Measurements from ENCODE around the gene SLC37A2.

SLC37A2 gene

DNA sequence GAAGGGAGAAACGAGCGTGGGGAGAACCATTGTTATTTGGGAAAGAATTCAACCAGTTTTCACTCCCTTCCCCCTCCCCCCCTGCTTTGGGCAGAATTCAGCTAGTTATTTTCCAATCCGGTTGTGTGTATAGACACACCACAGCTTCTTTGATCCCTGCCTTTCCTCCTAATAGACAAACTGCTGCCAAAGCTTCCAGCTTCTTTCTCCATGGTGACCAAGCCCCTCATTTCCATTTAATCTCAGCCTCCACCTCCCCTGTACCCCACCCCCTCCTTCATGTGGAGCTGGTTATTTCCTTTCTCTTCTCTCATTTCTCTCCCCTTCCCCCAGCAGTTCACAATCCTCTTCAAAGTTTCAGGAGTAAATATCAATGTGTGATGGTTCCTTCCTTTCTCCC, 76.7 kb downstream of the SLC37A2 start:
- no peak overlapping the region for H3K9ac ChIP-seq (ENCODE audit: low read length)
- no peak for TF ChIP-seq EZH2 (IDR thresholded peaks at IDR 0.05; ENCODE audit: borderline replicate concordance, low read length)
- TF ChIP-seq, protein P1, sequence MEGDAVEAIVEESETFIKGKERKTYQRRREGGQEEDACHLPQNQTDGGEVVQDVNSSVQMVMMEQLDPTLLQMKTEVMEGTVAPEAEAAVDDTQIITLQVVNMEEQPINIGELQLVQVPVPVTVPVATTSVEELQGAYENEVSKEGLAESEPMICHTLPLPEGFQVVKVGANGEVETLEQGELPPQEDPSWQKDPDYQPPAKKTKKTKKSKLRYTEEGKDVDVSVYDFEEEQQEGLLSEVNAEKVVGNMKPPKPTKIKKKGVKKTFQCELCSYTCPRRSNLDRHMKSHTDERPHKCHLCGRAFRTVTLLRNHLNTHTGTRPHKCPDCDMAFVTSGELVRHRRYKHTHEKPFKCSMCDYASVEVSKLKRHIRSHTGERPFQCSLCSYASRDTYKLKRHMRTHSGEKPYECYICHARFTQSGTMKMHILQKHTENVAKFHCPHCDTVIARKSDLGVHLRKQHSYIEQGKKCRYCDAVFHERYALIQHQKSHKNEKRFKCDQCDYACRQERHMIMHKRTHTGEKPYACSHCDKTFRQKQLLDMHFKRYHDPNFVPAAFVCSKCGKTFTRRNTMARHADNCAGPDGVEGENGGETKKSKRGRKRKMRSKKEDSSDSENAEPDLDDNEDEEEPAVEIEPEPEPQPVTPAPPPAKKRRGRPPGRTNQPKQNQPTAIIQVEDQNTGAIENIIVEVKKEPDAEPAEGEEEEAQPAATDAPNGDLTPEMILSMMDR (IDR thresholded peaks at IDR 0.05; ENCODE audit: low read length), result no peak
- H3K27me3 ChIP-seq (ENCODE audit: insufficient read depth, low read length), result no peaks in the 10 kb centered on the region
- H3K36me3 ChIP-seq (ENCODE audit: insufficient read depth, low read length), result no peaks in the 10 kb centered on the region
- no peak overlapping the region for H3K4me2 ChIP-seq (ENCODE audit: low read length)
- no peaks in the 10 kb centered on the region for H4K20me1 ChIP-seq (ENCODE audit: insufficient read depth, low read length)
- H2AFZ ChIP-seq (ENCODE audit: low read length), result no peak overlapping the region
- no peak overlapping the region for H3K27ac ChIP-seq (ENCODE audit: low read depth, low read length, poor library complexity, severe bottlenecking)
- H3K9me2 ChIP-seq (ENCODE audit: low read depth, low read length), result no peaks in the 10 kb centered on the region
- no peaks in the 10 kb centered on the region for H3K79me2 ChIP-seq (ENCODE audit: insufficient read depth, low read length)
- H3K4me1 ChIP-seq (ENCODE audit: insufficient read depth, low read length, severe bottlenecking), result no peaks in the 10 kb centered on the region
- no peak overlapping the region for H3K4me3 ChIP-seq (ENCODE audit: low read depth, low read length, poor library complexity, severe bottlenecking)
- H3F3A ChIP-seq (ENCODE audit: insufficient read depth, low read length), result no peaks in the 10 kb centered on the region
- H3K9me3 ChIP-seq (ENCODE audit: low read length), result no peaks in the 10 kb centered on the region

Data from OCI-LY1 (cell line).